GM19467 (cell line): ENCODE data around the gene RGMA.
"Not testable (repeated sequence)": the region's sequence is repeated elsewhere in the genome, so short reads cannot be mapped to it uniquely, and the experiment has no call there.

Source experiments
- ATAC-seq: cut with Tn5 transposase; IDR thresholded peaks from one replicate; pipeline ENCODE4 v1.9.1; 2021; ENCODE audit warnings: mild to moderate bottlenecking, moderate library complexity; ENCODE audit not compliant: unreplicated experiment

RGMA gene

GRCh38 chr15:93068581-93069199 lies 20.3 kb downstream of the RGMA start:
- no peak for ATAC-seq

DNA sequence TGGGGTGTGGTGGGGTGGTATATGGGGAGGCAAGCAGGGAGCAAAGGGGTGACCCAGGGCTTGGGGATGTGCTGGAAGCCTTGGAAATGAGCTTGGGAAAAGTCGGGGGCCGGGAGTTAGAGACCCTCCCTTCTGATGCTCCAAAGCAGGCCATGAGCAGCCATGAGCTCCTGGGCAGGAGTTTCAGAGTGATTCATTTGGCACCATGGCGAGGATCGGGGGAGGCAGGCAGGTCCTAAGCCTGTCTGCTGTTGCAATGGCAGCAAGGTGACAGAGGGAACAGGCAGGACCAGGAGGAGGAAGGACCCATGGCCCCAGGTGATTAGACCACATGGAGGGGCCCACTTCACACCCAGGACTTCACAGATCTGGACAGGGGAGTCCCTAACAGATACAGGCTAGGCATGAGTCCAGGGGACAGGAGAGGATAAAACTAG lies 21.3 kb downstream of the RGMA start:
- ATAC-seq: no peak

DNA sequence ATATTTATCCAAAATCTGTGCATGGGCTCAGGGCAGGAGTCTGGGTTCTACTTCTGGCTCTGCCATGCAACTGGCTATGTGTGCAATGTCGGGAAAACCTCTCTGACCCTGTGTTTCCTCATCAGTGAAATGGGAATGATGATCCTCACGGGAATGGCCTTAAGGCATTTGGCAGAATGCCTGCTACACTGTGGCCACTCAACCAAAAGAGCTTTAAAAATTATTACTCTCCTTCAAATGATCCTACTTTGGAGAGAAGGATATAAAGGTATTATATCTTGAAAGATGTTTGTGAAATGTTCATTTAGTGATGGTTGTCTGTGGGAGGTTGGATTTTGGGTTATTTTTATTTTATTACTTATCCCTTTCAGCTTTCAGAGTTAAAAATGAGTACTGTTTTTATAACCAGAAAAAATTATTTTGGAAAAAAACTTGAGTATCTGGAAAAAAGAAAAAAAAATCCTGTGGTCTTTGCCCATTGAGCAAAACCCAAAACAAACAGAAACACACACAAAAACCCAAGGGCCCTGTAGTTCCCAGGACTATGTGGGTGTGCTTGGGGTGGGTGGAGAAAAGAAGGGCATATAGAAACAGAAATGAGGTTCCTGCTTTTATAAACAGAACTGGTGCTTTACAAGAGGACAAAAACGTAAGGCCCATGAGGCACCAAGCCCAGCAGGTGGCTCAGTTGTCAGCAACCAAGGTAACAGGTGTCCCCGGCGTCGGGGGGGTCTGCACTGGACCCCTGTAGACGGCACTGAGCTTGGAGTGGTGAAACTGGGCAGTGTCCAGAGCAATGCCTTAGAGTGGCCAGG lies 22.0 kb downstream of the RGMA start:
- no peak for ATAC-seq

DNA sequence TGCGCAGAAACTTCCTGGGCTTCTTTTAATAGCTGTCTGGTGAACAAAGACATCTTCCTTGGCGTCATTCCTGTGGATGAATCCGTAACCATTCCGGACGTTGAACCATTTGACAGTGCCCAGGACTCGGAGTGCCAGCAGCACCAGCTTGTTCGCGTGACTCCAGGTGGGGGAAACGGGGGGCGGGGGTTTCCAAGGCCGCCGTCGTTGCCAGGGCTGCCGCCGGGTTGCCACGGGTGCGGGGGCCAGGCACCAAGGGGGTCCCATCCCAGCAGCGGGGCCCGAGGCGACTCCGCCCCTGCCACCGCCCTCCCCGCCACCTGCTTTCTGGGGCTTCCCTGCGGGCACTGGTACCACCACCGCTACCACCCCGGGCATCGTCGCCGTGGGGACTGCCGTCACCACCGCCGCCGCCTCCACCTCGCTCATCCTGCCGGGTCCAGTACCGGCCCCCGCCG lies 22.8 kb downstream of the RGMA start:
- no peak for ATAC-seq

DNA sequence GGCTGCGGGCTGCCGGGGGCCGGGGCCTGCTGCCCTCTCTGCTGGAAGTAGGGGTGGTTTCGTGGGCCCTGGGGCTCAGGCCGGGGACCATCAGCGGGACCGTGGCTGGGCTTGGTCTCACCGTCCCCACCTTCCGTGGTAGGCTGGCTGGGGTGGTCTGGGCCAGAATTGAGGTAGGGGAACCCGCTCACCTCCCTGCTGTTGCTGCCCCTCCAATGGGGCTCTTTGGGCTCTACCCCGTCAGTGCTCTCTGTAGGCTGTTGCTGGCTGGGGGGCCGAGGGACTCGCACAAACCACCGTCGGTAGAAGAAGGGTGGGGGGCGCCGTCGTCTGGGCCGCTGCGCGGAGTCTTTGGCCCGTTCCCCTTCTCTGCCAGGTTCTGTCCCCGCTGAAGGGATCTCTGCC lies 23.4 kb downstream of the RGMA start:
- ATAC-seq: no peak

DNA sequence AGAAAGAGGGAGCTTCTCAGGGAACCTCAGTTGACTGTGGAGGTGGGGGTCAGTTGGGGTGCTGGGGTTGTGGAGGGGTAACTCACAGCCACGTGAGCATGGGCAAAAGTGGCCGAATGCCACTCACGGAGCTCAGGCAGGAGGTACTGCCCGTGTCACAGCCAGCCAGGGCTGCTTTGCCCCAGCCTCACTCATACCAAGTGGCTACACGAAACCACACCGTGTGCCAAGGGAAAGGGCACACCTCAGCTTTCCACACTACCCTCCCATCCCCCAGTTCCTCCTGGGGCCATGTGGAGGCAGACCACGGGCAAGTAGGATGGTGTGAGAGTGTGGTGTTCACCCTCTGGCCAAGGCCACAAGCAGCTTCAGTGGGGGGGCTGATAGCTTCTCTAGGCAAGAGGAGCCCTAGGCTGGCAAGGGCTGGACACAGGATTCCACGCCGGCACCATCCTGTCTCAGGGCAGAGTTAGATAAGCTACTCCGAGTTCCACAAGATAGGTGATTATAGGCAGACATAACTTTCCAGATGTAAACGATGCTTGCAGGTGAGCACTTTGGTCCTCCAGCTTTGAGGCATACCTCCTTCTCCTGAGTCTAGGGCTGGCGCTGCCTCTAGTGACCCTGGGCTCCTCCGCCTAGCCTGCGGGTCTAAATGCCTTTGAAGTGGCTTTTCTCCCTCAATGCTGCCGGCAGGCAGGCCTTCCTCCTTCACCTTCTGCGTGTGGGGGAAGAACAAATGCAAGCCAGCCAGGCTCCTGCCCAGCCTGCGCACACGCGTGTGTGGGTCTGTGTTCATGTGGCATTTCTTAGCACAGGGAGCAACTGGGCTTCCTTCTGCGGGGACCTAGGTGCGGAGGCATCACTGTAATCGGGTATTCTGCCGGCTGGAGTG lies 25.0 kb downstream of the RGMA start:
- ATAC-seq: no peak

DNA sequence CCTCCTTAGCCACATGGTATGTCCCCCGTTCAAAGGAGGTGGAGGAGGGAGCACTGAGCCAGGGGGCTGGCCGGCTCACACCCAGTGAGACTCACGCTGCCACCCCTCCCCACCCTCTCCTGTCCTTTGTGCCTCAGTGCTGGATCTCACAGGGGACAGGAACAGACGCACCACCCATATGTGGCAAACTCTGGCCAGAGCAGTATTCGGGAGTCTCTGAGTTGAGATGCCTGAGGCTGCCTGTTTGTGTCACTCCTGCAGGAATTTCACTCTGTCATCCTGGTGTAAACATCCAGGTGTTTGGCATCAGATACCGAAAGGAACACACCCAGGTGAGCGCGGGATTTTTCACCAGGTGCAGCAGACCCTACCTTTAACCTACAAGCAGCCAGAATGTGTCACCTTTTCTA lies 25.7 kb downstream of the RGMA start:
- ATAC-seq: no peak

GRCh38 chr15:93062628-93063261 lies 26.3 kb downstream of the RGMA start:
- not testable (repeated sequence) for ATAC-seq

- ATAC-seq: no peak
Measured at GRCh38 chr15:93060336-93061248, 28.4 kb downstream of the RGMA start.

- ATAC-seq: no peak
Measured at GRCh38 chr15:93059442-93059841, 29.6 kb downstream of the RGMA start.

- ATAC-seq: no peak
Measured at GRCh38 chr15:93058904-93059427, 30.0 kb downstream of the RGMA start.

GRCh38 chr15:93058128-93058527 lies 30.9 kb downstream of the RGMA start:
- no peak for ATAC-seq

DNA sequence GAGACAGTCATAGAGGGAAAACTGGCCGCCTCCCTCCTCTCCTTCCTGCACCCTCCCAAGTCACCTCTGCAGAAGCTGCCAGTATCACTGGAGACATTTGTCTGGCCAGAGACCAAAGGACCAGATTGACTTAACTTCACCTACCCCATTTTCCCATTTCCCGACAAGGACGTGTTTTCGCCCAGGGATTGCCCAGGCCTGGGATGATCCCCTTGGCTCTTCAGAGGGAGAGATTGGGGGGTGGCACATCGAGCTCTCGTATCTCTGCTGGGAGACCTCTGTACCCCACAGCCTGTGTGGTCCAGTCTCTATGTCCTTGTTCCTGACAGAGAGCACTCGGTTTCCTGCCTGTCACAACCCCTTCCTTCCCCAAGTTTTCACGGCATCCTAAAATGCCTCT lies 31.4 kb downstream of the RGMA start:
- ATAC-seq: no peak

DNA sequence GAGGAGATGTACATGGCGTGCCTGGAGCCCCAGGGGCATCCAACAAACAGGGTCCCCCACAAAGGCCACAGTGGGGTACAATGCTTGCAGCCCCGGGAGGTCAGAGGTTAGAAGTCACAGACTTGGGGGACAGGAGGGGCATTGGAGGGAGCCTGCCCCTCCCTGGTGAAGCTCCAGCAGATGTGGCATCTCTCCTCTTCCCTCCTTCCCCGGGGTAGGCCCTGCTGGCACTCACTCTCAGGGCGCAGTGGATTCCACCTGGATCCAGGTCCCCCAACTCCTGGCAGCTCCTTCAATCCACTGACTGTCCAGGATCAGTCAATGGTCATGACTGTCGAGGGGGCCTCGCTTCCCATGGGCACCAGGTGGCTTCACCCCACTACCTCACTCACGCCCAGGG lies 32.2 kb downstream of the RGMA start:
- no peak for ATAC-seq

GRCh38 chr15:93055211-93055610 lies 33.8 kb downstream of the RGMA start:
- no peak for ATAC-seq

GRCh38 chr15:93052090-93052879 lies 36.7 kb downstream of the RGMA start:
- no peak for ATAC-seq

- no peak for ATAC-seq
Measured at GRCh38 chr15:93051236-93052089, 37.5 kb downstream of the RGMA start.

DNA sequence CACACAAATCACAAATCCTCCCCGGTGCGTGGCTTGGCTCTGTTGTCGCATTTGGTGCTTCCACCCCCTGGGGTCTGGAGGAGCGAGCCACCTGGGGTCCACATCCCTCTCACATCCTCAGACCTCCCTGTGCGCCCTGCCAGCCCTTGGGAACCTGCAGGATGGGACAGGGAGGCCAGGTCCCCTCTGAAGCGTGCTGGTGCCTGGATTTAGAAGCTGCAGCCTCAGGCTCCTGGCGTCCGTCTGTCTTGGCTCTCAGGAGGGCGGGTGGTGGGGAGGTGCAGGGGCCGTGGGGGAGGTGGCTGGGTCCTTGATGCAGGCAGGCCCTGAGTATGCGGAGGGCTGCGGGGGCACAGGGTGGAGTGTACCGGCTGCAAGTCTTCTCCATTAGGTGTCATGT lies 38.4 kb downstream of the RGMA start:
- ATAC-seq: no peak
